Measurements from ENCODE around the gene DNHD1.
"Not testable (repeated sequence)": the region's sequence is repeated elsewhere in the genome, so short reads cannot be mapped to it uniquely, and the experiment has no call there.

DNHD1 gene

GRCh38 chr11:6480299-6480914 lies 16.7 kb upstream of the DNHD1 start:
- DNase-seq, result no peak

- peak; percentile 96 for DNase-seq
Measured at GRCh38 chr11:6481012-6481923, 15.8 kb upstream of the DNHD1 start, which contains the start of the genes ARFIP2 and TIMM10B. TSS of gene ARFIP2 (minus strand) at chr11:6481331. CDS start at chr11:6480421, 910 bp downstream. TSS of gene TIMM10B (plus strand) at chr11:6481501. CDS start at chr11:6481517, 16 bp downstream.

- DNase-seq, result no peak
Measured at GRCh38 chr11:6481924-6482275, 15.2 kb upstream of the DNHD1 start.

- no peak for DNase-seq
Measured at GRCh38 chr11:6482441-6482840, 14.6 kb upstream of the DNHD1 start.

- no peak for DNase-seq
Measured at GRCh38 chr11:6483015-6483414, 14.1 kb upstream of the DNHD1 start.

GRCh38 chr11:6485661-6486060 lies 11.4 kb upstream of the DNHD1 start:
- no peak for DNase-seq

GRCh38 chr11:6486256-6486655 lies 10.8 kb upstream of the DNHD1 start:
- DNase-seq, result no peak

- DNase-seq, result no peak
Measured at GRCh38 chr11:6486938-6487337, 10.1 kb upstream of the DNHD1 start.

- DNase-seq, result no peak
Measured at GRCh38 chr11:6488342-6488741, 8.7 kb upstream of the DNHD1 start.

- no peak for DNase-seq
Measured at GRCh38 chr11:6488821-6489220, 8.3 kb upstream of the DNHD1 start.

GRCh38 chr11:6489306-6489705 lies 7.8 kb upstream of the DNHD1 start:
- DNase-seq, result no peak

- DNase-seq, result no peak
Measured at GRCh38 chr11:6498121-6498520, 1.0 kb downstream of the DNHD1 start.

- no peak for DNase-seq
Measured at GRCh38 chr11:6498544-6498943, 1.5 kb downstream of the DNHD1 start.

- DNase-seq, result no peak
Measured at GRCh38 chr11:6502382-6502781, 5.3 kb downstream of the DNHD1 start.

- no peak for DNase-seq
Measured at GRCh38 chr11:6504166-6504565, 7.1 kb downstream of the DNHD1 start.

- peak; percentile 51 for DNase-seq
Measured at GRCh38 chr11:6505577-6506240, 8.6 kb downstream of the DNHD1 start.

- no peak for DNase-seq
Measured at GRCh38 chr11:6516865-6517264, 19.8 kb downstream of the DNHD1 start.

GRCh38 chr11:6520265-6520664 lies 23.2 kb downstream of the DNHD1 start:
- DNase-seq, result no peak

GRCh38 chr11:6521946-6522345 lies 24.9 kb downstream of the DNHD1 start:
- not testable (repeated sequence) for DNase-seq

- DNase-seq, result no peak
Measured at GRCh38 chr11:6523253-6523652, 26.2 kb downstream of the DNHD1 start.

- no peak for DNase-seq
Measured at GRCh38 chr11:6526411-6527135, 29.5 kb downstream of the DNHD1 start.

- no peak for DNase-seq
Measured at GRCh38 chr11:6529266-6529665, 32.2 kb downstream of the DNHD1 start.

GRCh38 chr11:6530848-6531247 lies 33.8 kb downstream of the DNHD1 start:
- no peak for DNase-seq
